GM12878 (cell line): Measurements from ENCODE around the gene KRT80. TPM values are rescaled to one million over a fixed set of nuclear protein-coding genes. Genes with fewer than 3 reads are reported as not detected.

ENCODE experiments used
- ATAC-seq: fragments of 200-7000 bp; cut with Tn5 transposase; 3 replicates; pipeline ENCODE4 v1.9.1; 2020; ENCODE audit warnings: mild to moderate bottlenecking, moderate library complexity
- Bru-seq: library from RNA; stranded (reverse); fragments of 400-500 nt; gene quantifications from one replicate; lab custom pipeline; 2021; lab: Mats Ljungman, UMichigan
- BruChase-seq, 2 experiments: library from RNA; stranded (reverse); fragments of 400-500 nt; gene quantifications; one replicate each; lab custom pipeline; 2021; lab: Mats Ljungman, UMichigan
- BruUV-seq: library from RNA; stranded (reverse); fragments of 400-500 nt; replicated peaks from 2 replicates; lab custom pipeline; 2021; lab: Mats Ljungman, UMichigan
- CTCF ChIA-PET: fragments of 300-600 bp; sonication (Branson Sonifier 250); formaldehyde crosslinking; extraction: SDS; loops from one replicate; lab custom pipeline; 2021; ENCODE audit warnings: inconsistent platforms; lab: Yijun Ruan, JAX
- POLR2A ChIA-PET: fragments of 350-600 bp; formaldehyde crosslinking; extraction: SDS; loops from one replicate; lab custom pipeline; 2021; ENCODE audit warnings: inconsistent platforms; lab: Charles Lee
- RAD21 ChIA-PET: fragments of 300-600 bp; sonication (Branson Sonifier 250); formaldehyde crosslinking; loops from one replicate; lab custom pipeline; 2023; ENCODE audit warnings: antibody characterized with exemption; ENCODE audit not compliant: unreplicated experiment; lab: Charles Lee
- SMC1A ChIA-PET: fragments of 300-600 bp; sonication (Branson Sonifier 250); formaldehyde crosslinking; loops from one replicate; lab custom pipeline; 2023; ENCODE audit not compliant: unreplicated experiment, uncharacterized antibody; lab: Charles Lee
- DNase-seq: peaks from one replicate; pipeline ENCODE4 v3.0.0-alpha.2; 2011; ENCODE audit warnings: low read depth, low spot score
- FAIRE-seq: peaks from 3 replicates; lab custom pipeline; 2011; peaks lifted over from hg19 to GRCh38; lab: Jason Lieb, UNC
- H2AFZ ChIP-seq: 2 replicates; pipeline ENCODE4 v1.6.0; 2011; ENCODE audit warnings: low read depth, low read length, control low read depth; ENCODE audit not compliant: control insufficient read depth
- H3K27ac ChIP-seq: 2 replicates; pipeline ENCODE4 v1.5.1; 2011; ENCODE audit warnings: control low read depth; ENCODE audit not compliant: control insufficient read depth, insufficient read depth
- H3K27me3 ChIP-seq, 2 experiments: replicated peaks in 1 of 2; 2 replicates each; pipeline versions ENCODE4 v1.6.0 to v1.6.1; 2011; ENCODE audit warnings: low read length in 1 of 2; ENCODE audit not compliant: control insufficient read depth in 2 of 2, insufficient read depth in 2 of 2
- H3K36me3 ChIP-seq, 2 experiments: 2 replicates each; pipeline ENCODE4 v1.5.1; 2011; ENCODE audit warnings: low read length in 1 of 2; ENCODE audit not compliant: control insufficient read depth in 2 of 2, insufficient read depth in 2 of 2
- H3K4me1 ChIP-seq: 2 replicates; pipeline ENCODE4 v1.6.1; 2011; ENCODE audit warnings: mild to moderate bottlenecking, low read length, moderate library complexity, mixed read lengths; ENCODE audit not compliant: control insufficient read depth, insufficient read depth
- H3K4me2 ChIP-seq: 2 replicates; pipeline ENCODE4 v1.6.0; 2011; ENCODE audit warnings: control low read depth; ENCODE audit not compliant: control insufficient read depth, insufficient read depth
- H3K4me3 ChIP-seq: fragments of 200-600 bp; sonication (generic); 2 replicates; pipeline ENCODE4 v1.5.1; 2016
- H3K79me2 ChIP-seq: 2 replicates; pipeline ENCODE4 v1.6.0; 2011; ENCODE audit warnings: low read length; ENCODE audit not compliant: control insufficient read depth, insufficient read depth
- H3K9ac ChIP-seq: 2 replicates; pipeline ENCODE4 v1.8.0; 2011; ENCODE audit warnings: low read length, control low read depth, mixed read lengths; ENCODE audit not compliant: control insufficient read depth, insufficient read depth
- H3K9me3 ChIP-seq: replicated peaks from 3 replicates; pipeline ENCODE4 v1.5.1; 2011; ENCODE audit warnings: mild to moderate bottlenecking, low read length; ENCODE audit not compliant: control insufficient read depth, insufficient read depth
- H4K20me1 ChIP-seq: 2 replicates; pipeline ENCODE4 v1.6.0; 2011; ENCODE audit not compliant: control insufficient read depth, insufficient read depth
- CBFB ChIP-seq: IDR thresholded peaks from 2 replicates; pipeline ENCODE4 v1.6.1; 2016; ENCODE audit warnings: antibody characterized with exemption, low read depth
- CHD2 ChIP-seq: IDR thresholded peaks from 2 replicates; pipeline ENCODE4 v1.6.1; 2011; ENCODE audit warnings: low read depth, low read length, improper control_type of control experiment, borderline replicate concordance
- CREB1 ChIP-seq: IDR thresholded peaks from 2 replicates; pipeline ENCODE4 v1.6.1; 2012; ENCODE audit warnings: low read depth, mild to moderate bottlenecking, inconsistent platforms
- HDAC6 ChIP-seq: fragments of 200-600 bp; sonication (generic); IDR thresholded peaks from one replicate; pipeline ENCODE4 v1.8.0; 2017; ENCODE audit warnings: antibody characterized with exemption; ENCODE audit not compliant: unreplicated experiment
- IRF4 ChIP-seq: IDR thresholded peaks from 2 replicates; pipeline ENCODE4 v1.6.1; 2011; ENCODE audit warnings: low read depth, low read length
- MEF2A ChIP-seq: IDR thresholded peaks from 2 replicates; pipeline ENCODE4 v1.6.1; 2011; ENCODE audit warnings: low read depth, mild to moderate bottlenecking, low read length, moderate library complexity; ENCODE audit not compliant: insufficient read depth
- MTA3 ChIP-seq: IDR thresholded peaks from 2 replicates; pipeline ENCODE4 v1.6.1; 2012; ENCODE audit warnings: low read length, inconsistent platforms, borderline replicate concordance
- NFIC ChIP-seq: IDR thresholded peaks from 2 replicates; pipeline ENCODE4 v1.6.1; 2012; ENCODE audit warnings: low read depth, mild to moderate bottlenecking, inconsistent platforms, low read length, moderate library complexity
- NFYB ChIP-seq: IDR thresholded peaks from 2 replicates; pipeline ENCODE4 v1.6.1; 2011; ENCODE audit warnings: low read depth, mild to moderate bottlenecking, low read length, improper control_type of control experiment, moderate library complexity; ENCODE audit not compliant: insufficient read depth
- PBX3 ChIP-seq: IDR thresholded peaks from 2 replicates; pipeline ENCODE4 v1.6.1; 2011; ENCODE audit warnings: mild to moderate bottlenecking, low read depth, low read length, moderate library complexity; ENCODE audit not compliant: insufficient replicate concordance
- SMAD1 ChIP-seq: fragments of 450-650 bp; IDR thresholded peaks from 2 replicates; pipeline ENCODE4 v1.6.1; 2018; ENCODE audit warnings: mild to moderate bottlenecking, low read depth; ENCODE audit not compliant: partially characterized antibody
- YBX1 ChIP-seq: fragments of 450-650 bp; IDR thresholded peaks from 2 replicates; pipeline ENCODE4 v1.6.1; 2016; ENCODE audit warnings: antibody characterized with exemption
- ZBTB33 ChIP-seq: fragments of 450-650 bp; IDR thresholded peaks from 2 replicates; pipeline ENCODE4 v1.6.1; 2017; ENCODE audit warnings: mild to moderate bottlenecking
- ZNF274 ChIP-seq: IDR thresholded peaks from one replicate; pipeline ENCODE4 v1.8.0; 2011; ENCODE audit not compliant: insufficient read length, insufficient read depth
- ZNF622 ChIP-seq: fragments of 450-650 bp; IDR thresholded peaks from 2 replicates; pipeline ENCODE4 v1.6.1; 2017; ENCODE audit warnings: mild to moderate bottlenecking, inconsistent platforms
- WGBS: methylation state at CpG from one replicate; pipeline ENCODE4 v1.1.6; 2016; ENCODE audit warnings: low lambda C conversion rate; ENCODE audit not compliant: insufficient replicate concordance, insufficient coverage; ENCODE audit errors: missing lambda C conversion rate; 5-methylcytosine and 5-hydroxymethylcytosine counted together
- in situ Hi-C: fragments of 300-500 bp; cut with MboI; formaldehyde crosslinking; loops from 9 replicates; pipeline ENCODE4 v1.14.3; 2018; ENCODE audit warnings: mixed read lengths
- intact Hi-C: fragments of 100-400 bp; cut with micrococcal nuclease; formaldehyde crosslinking; loops from one replicate; pipeline ENCODE4 v1.14.2; 2022; ENCODE audit not compliant: unreplicated experiment
- long read RNA-seq, 2 experiments: library from polyadenylated mRNA; unstranded; transcript quantifications; one replicate each; pipeline ENCODE4 v2.0.0, GENCODE V29; 2019 to 2020
- polyA minus RNA-seq, 3 experiments: library from RNA; depleted of rRNA, polyadenylated mRNA; stranded (reverse); fragments of >200 nt; gene quantifications; 2 replicates each; pipeline ENCODE4 v1.2.3, GENCODE V29; 2011
- polyA plus RNA-seq, 11 experiments: library from polyadenylated mRNA; depleted of rRNA in 4 of 11; unstranded in 6 of 11; stranded (reverse) in 5 of 11; fragments of >200 nt; fragmentation: Nextera tagmentation in 4 of 11; fragmentation: Illumina TruSeq in 1 of 11; extraction: Ambion mirVana in 4 of 11; extraction: Trizol in 1 of 11; gene quantifications; 1 replicate in 1 of 11; 2 replicates in 10 of 11; pipeline versions ENCODE4 v1.2.1 to v1.2.3, GENCODE V29; 2011 to 2016; ENCODE audit warnings: inconsistent platforms in 2 of 11, missing spikeins in 2 of 11, low read depth in 1 of 11
- total RNA-seq, 4 experiments: library from RNA; depleted of rRNA in 3 of 4; stranded (reverse); fragments of >200 nt in 3 of 4; fragmentation: Illumina TruSeq in 1 of 4; extraction: Trizol in 1 of 4; gene quantifications; 2 replicates each; pipeline versions ENCODE4 v1.2.1 to v1.2.3, GENCODE V29; 2013 to 2021

The KRT80 gene
- total RNA-seq (2013; cell fraction: nucleolus; rRNA removed): not detected in 2 replicates
- not detected in 2 replicates for total RNA-seq (2014; rRNA removed)
- not detected in 2 replicates for total RNA-seq (2014; rRNA removed; fragmentation: Illumina TruSeq; extraction: Trizol)
- 0.05 TPM in 1 of 2 replicates, not detected in the other for total RNA-seq (2021)
- polyA plus RNA-seq (2011; ENCODE audit: low read depth): not detected
- 0.01 TPM in 1 of 2 replicates, not detected in the other for polyA plus RNA-seq (2011; rRNA removed)
- polyA plus RNA-seq (2011; cell fraction: cytosol; rRNA removed): 0.02 TPM in 1 of 2 replicates, not detected in the other
- polyA plus RNA-seq (2011; cell fraction: nucleus; rRNA removed): 0.03 TPM in 1 of 2 replicates, not detected in the other
- polyA plus RNA-seq (2012): not detected in 2 replicates
- polyA plus RNA-seq (2014; fragmentation: Illumina TruSeq; extraction: Trizol): not detected in 2 replicates
- not detected for polyA plus RNA-seq (2014; fragmentation: Nextera tagmentation; extraction: Ambion mirVana)
- not detected in 2 replicates for polyA plus RNA-seq (2014; rRNA removed)
- not detected for polyA plus RNA-seq (2016; fragmentation: Nextera tagmentation; extraction: Ambion mirVana)
- polyA minus RNA-seq (2011; rRNA and poly(A)+ RNA removed): not detected in 2 replicates
- 0.62 and 0.94 TPM in 2 replicates for polyA minus RNA-seq (2011; cell fraction: cytosol; rRNA and poly(A)+ RNA removed)
- 0.12 and 0.19 TPM in 2 replicates for polyA minus RNA-seq (2011; cell fraction: nucleus; rRNA and poly(A)+ RNA removed)
- Bru-seq, nascent RNA: percentile 11 among the genes with signal in this experiment
- percentile 14 among the genes with signal in this experiment for BruChase-seq, experiment 1, labeled RNA remaining after a 6-hour chase
- BruChase-seq, experiment 2, labeled RNA remaining after a 2-hour chase: percentile 20 among the genes with signal in this experiment
- long read RNA-seq, experiment 1: 0 reads
- long read RNA-seq, experiment 2: 0 reads

- no peaks in the 10 kb centered on the region for H3K4me1 ChIP-seq
- H3K79me2 ChIP-seq: no peaks in the 10 kb centered on the region
- RAD21 ChIA-PET: no interaction called here
- CTCF ChIA-PET: interaction anchor here (1.3 kb wide), 1 partner anchor 7 kb away, joined by 4 read pairs; no protein-coding TSS in a partner anchor
- intact Hi-C loops: no loop called here
- 42% methylated on average over 19 of the region's 20 CpGs for WGBS
- no peak for ATAC-seq
- no peaks in the 10 kb centered on the region for H3K36me3 ChIP-seq
- H3K9me3 ChIP-seq: no peaks in the 10 kb centered on the region
- H3K4me3 ChIP-seq: no peak within 1 kb of the TSS
- H3K9ac ChIP-seq: no peak within 1 kb of the TSS
- no peak within 1 kb of the TSS for H2AFZ ChIP-seq
- no peak within 1 kb of the TSS for H3K4me2 ChIP-seq
- H4K20me1 ChIP-seq: no peaks in the 10 kb centered on the region
- H3K27me3 ChIP-seq: no peaks in the 10 kb centered on the region; a peak in 3 of 4 replicates
- POLR2A ChIA-PET: interaction anchor here (0.7 kb wide), 1 partner anchor 180 kb away, joined by 3 read pairs; no protein-coding TSS in a partner anchor
- no peak within 1 kb of the TSS for H3K27ac ChIP-seq
- no peak for TF ChIP-seq CBFB
- TF ChIP-seq NFIC: no peak
- no peak for TF ChIP-seq PBX3
- TF ChIP-seq ZBTB33: no peak
- no peak for TF ChIP-seq CHD2
- no peak for TF ChIP-seq IRF4
- TF ChIP-seq CREB1: no peak
- no peak for TF ChIP-seq MEF2A
- no peak for TF ChIP-seq ZNF622
- no peak for TF ChIP-seq MTA3
- TF ChIP-seq YBX1: no peak
- TF ChIP-seq SMAD1: no peak
- TF ChIP-seq HDAC6: no peak
- TF ChIP-seq NFYB: no peak
- no peak for TF ChIP-seq ZNF274
- TF ChIP-seq, all 136 proteins: peak for 0
- DNase-seq (no peak), FAIRE-seq (no peak)
- in situ Hi-C loops: no loop called here
- SMC1A ChIA-PET: no interaction called here
- no TSS peak for BruUV-seq
These were observed at the start of gene KRT80 for GRCh38 chr12:52191841-52192791. TSS of gene KRT80 (minus strand) at chr12:52192014. CDS start at chr12:52191902, 112 bp downstream.
